Smooth muscle cell (in vitro differentiated cells): ENCODE measurements around the gene LCN10. TPM values are rescaled to one million over a fixed set of nuclear protein-coding genes. Genes with fewer than 3 reads are reported as not detected.

ENCODE experiments used
- DNase-seq: peaks from one replicate; lab custom pipeline; 2025; ENCODE audit not compliant: unreplicated experiment; lab: John Stamatoyannopoulos, UW
- H2AFZ ChIP-seq: fragments of 200-600 bp; sonication (generic); 2 replicates; pipeline ENCODE4 v1.6.0; 2016; ENCODE audit warnings: antibody characterized with exemption, low read depth, mild to moderate bottlenecking
- H3F3A ChIP-seq: fragments of 200-600 bp; sonication (generic); 2 replicates; pipeline ENCODE4 v1.6.0; 2017; ENCODE audit warnings: antibody characterized with exemption, low read depth
- H3K27ac ChIP-seq: fragments of 200-600 bp; sonication (generic); 2 replicates; pipeline ENCODE4 v1.5.1; 2016; ENCODE audit warnings: low read depth, mild to moderate bottlenecking
- H3K27me3 ChIP-seq: fragments of 200-600 bp; sonication (generic); 2 replicates; pipeline ENCODE4 v1.6.1; 2016; ENCODE audit warnings: low read depth, mild to moderate bottlenecking
- H3K36me3 ChIP-seq: fragments of 200-600 bp; sonication (generic); 2 replicates; pipeline ENCODE4 v1.5.1; 2016; ENCODE audit warnings: low read depth
- H3K4me1 ChIP-seq: fragments of 200-600 bp; sonication (generic); 2 replicates; pipeline ENCODE4 v1.5.1; 2016; ENCODE audit warnings: low read depth
- H3K4me2 ChIP-seq: fragments of 200-600 bp; sonication (generic); 2 replicates; pipeline ENCODE4 v1.6.0; 2016; ENCODE audit warnings: mild to moderate bottlenecking
- H3K4me3 ChIP-seq: fragments of 200-600 bp; sonication (generic); 2 replicates; pipeline ENCODE4 v1.5.1; 2016; ENCODE audit warnings: mild to moderate bottlenecking
- H3K79me2 ChIP-seq: fragments of 200-600 bp; sonication (generic); 2 replicates; pipeline ENCODE4 v1.6.0; 2016; ENCODE audit warnings: low read depth, mild to moderate bottlenecking
- H3K9ac ChIP-seq: fragments of 200-600 bp; sonication (generic); 2 replicates; pipeline ENCODE4 v1.6.0; 2016; ENCODE audit warnings: low read depth
- H3K9me3 ChIP-seq: fragments of 200-600 bp; sonication (generic); replicated peaks from 2 replicates; pipeline ENCODE4 v1.5.1; 2016; ENCODE audit warnings: low read depth
- H4K20me1 ChIP-seq: fragments of 200-600 bp; sonication (generic); 2 replicates; pipeline ENCODE4 v1.6.0; 2016; ENCODE audit warnings: low read depth
- CTCF ChIP-seq: fragments of 200-600 bp; sonication (generic); IDR thresholded peaks from 2 replicates; pipeline ENCODE4 v1.5.1; 2017; ENCODE audit warnings: borderline replicate concordance, mild to moderate bottlenecking, antibody characterized with exemption; ENCODE audit not compliant: insufficient read depth, poor library complexity, severe bottlenecking
- WGBS: methylation state at CpG from one replicate; pipeline ENCODE4 v1.1.7; 2016; ENCODE audit warnings: low lambda C conversion rate; 5-methylcytosine and 5-hydroxymethylcytosine counted together
- polyA plus RNA-seq: library from polyadenylated mRNA; unstranded; fragments of >200 nt; fragmentation: Nextera tagmentation; extraction: Ambion mirVana; gene quantifications from 2 replicates; pipeline ENCODE4 v1.2.1, GENCODE V29; 2016
- total RNA-seq: library from RNA; depleted of rRNA; stranded (reverse); fragments of >200 nt; gene quantifications from 2 replicates; pipeline ENCODE4 v1.2.3, GENCODE V29; 2014

LCN10 gene
- total and polyA plus RNA-seq, 2 experiments from 2014 or later: not detected

GRCh38 chr9:136759001-136759400 is 16.3 kb upstream of the LCN10 start:
- H3K79me2 ChIP-seq: no peaks in the 10 kb centered on the region
- no peak overlapping the region for H3K4me3 ChIP-seq
- H4K20me1 ChIP-seq: no peaks in the 10 kb centered on the region
- H3K36me3 ChIP-seq: no peaks in the 10 kb centered on the region
- no peak overlapping the region for H3K4me2 ChIP-seq
- H3K27me3 ChIP-seq: no peaks in the 10 kb centered on the region
- peaks cover 3% of the 10 kb centered on the region for H3K4me1 ChIP-seq
- H3K9me3 ChIP-seq: no peaks in the 10 kb centered on the region
- no peak for DNase-seq
- 89% methylated on average over 4 of the region's 9 CpGs for WGBS
- H3K27ac ChIP-seq: no peak overlapping the region
- TF ChIP-seq CTCF: no peak
- H3K9ac ChIP-seq: no peak overlapping the region
- H3F3A ChIP-seq: no peaks in the 10 kb centered on the region
- H2AFZ ChIP-seq: no peak overlapping the region

- no peak overlapping the region for H3K9ac ChIP-seq
- no peaks in the 10 kb centered on the region for H3K27me3 ChIP-seq
- H3K27ac ChIP-seq: no peak overlapping the region
- no peaks in the 10 kb centered on the region for H4K20me1 ChIP-seq
- no peak for DNase-seq
- 90% methylated on average over 16 of the region's 20 CpGs for WGBS
- H3F3A ChIP-seq: no peaks in the 10 kb centered on the region
- no peak for TF ChIP-seq CTCF
- no peak overlapping the region for H3K4me3 ChIP-seq
- peaks cover 3% of the 10 kb centered on the region for H3K4me1 ChIP-seq
- H3K36me3 ChIP-seq: no peaks in the 10 kb centered on the region
- no peaks in the 10 kb centered on the region for H3K79me2 ChIP-seq
- no peak overlapping the region for H3K4me2 ChIP-seq
- no peak overlapping the region for H2AFZ ChIP-seq
- no peaks in the 10 kb centered on the region for H3K9me3 ChIP-seq
Measured at GRCh38 chr9:136757751-136758140, 15.0 kb upstream of the LCN10 start.

- Histone ChIP-seq H3K79me2 (no peaks in the 10 kb centered on the region), H3K9ac (no peak overlapping the region), H3F3A (no peaks in the 10 kb centered on the region), H3K4me2 (no peak overlapping the region), H3K4me1 (peaks cover 3% of the 10 kb centered on the region), H3K27ac (no peak overlapping the region), H3K27me3 (no peaks in the 10 kb centered on the region), H4K20me1 (no peaks in the 10 kb centered on the region), H2AFZ (no peak overlapping the region), H3K4me3 (no peak overlapping the region), H3K9me3 (no peaks in the 10 kb centered on the region), H3K36me3 (no peaks in the 10 kb centered on the region)
- DNase-seq: no peak
- 89% methylated on average over 20 of the region's 20 CpGs for WGBS
- TF ChIP-seq CTCF: no peak
Measured at GRCh38 chr9:136757328-136757727, 14.6 kb upstream of the LCN10 start.

- no peaks in the 10 kb centered on the region for H3K36me3 ChIP-seq
- H3F3A ChIP-seq: no peaks in the 10 kb centered on the region
- DNase-seq: no peak
- H3K9me3 ChIP-seq: no peaks in the 10 kb centered on the region
- no peaks in the 10 kb centered on the region for H4K20me1 ChIP-seq
- no peak for TF ChIP-seq CTCF
- no peaks in the 10 kb centered on the region for H3K27me3 ChIP-seq
- H3K4me1 ChIP-seq: peaks cover 3% of the 10 kb centered on the region
- H3K9ac ChIP-seq: no peak overlapping the region
- H2AFZ ChIP-seq: no peak overlapping the region
- H3K79me2 ChIP-seq: no peaks in the 10 kb centered on the region
- H3K4me3 ChIP-seq: no peak overlapping the region
- H3K4me2 ChIP-seq: no peak overlapping the region
- 95% methylated on average over 18 of the region's 18 CpGs for WGBS
- no peak overlapping the region for H3K27ac ChIP-seq
Measured at GRCh38 chr9:136756836-136757235, 14.1 kb upstream of the LCN10 start.
